M059J (cell line): ENCODE data around the gene CDX2. TPM values are rescaled to one million over a fixed set of nuclear protein-coding genes. Genes with fewer than 3 reads are reported as not detected.
A peak's percentile ranks its signal among the peaks of the same experiment; 100 is the strongest.
"Not testable (repeated sequence)": the region's sequence is repeated elsewhere in the genome, so short reads cannot be mapped to it uniquely, and the experiment has no call there.

ENCODE experiments used
- DNase-seq: peaks from one replicate; pipeline ENCODE4 v3.0.0-alpha.2; 2012; ENCODE audit warnings: low read depth
- total RNA-seq: library from RNA; depleted of rRNA; stranded (reverse); fragments of >200 nt; shearing (Covaris generic); gene quantifications from 2 replicates; pipeline ENCODE4 v1.2.3, GENCODE V29; 2014; rRNA removed

The CDX2 gene
- total RNA-seq: not detected in 2 replicates

GRCh38 chr13:27969082-27969865 lies at the start of gene CDX2:
CDX2 (minus strand) TSS chr13:27969315; CDS start chr13:27969006, 309 bp downstream.
- no peak for DNase-seq

GRCh38 chr13:28014301-28014700 lies 45.2 kb upstream of the CDX2 start:
- DNase-seq: no peak

GRCh38 chr13:28013482-28013881 lies 44.4 kb upstream of the CDX2 start:
- DNase-seq: no peak

GRCh38 chr13:28012896-28013295 lies 43.8 kb upstream of the CDX2 start:
- DNase-seq: no peak

GRCh38 chr13:28012383-28012782 lies 43.3 kb upstream of the CDX2 start:
- peak; percentile 40 for DNase-seq

GRCh38 chr13:28010046-28010445 lies 40.9 kb upstream of the CDX2 start:
- no peak for DNase-seq

GRCh38 chr13:28005016-28005415 lies 35.9 kb upstream of the CDX2 start:
- DNase-seq: not testable (repeated sequence)

GRCh38 chr13:28002886-28003698 lies 34.0 kb upstream of the CDX2 start:
- peak; percentile 50 for DNase-seq

GRCh38 chr13:28001837-28002473 lies 32.8 kb upstream of the CDX2 start:
- no peak for DNase-seq

GRCh38 chr13:28001049-28001448 lies 31.9 kb upstream of the CDX2 start:
- DNase-seq: no peak

GRCh38 chr13:28000567-28000966 lies 31.5 kb upstream of the CDX2 start:
- DNase-seq: peak; percentile 13

- DNase-seq: peak; percentile 24
Measured at GRCh38 chr13:27997904-27998522, 28.9 kb upstream of the CDX2 start.

- DNase-seq: no peak
Measured at GRCh38 chr13:27991881-27992280, 22.8 kb upstream of the CDX2 start.

- DNase-seq: no peak
Measured at GRCh38 chr13:27988520-27988919, 19.4 kb upstream of the CDX2 start, which contains the start of gene URAD. URAD (minus strand) TSS chr13:27988693; CDS start chr13:27988637, 56 bp downstream.

GRCh38 chr13:27985600-27985999 lies 16.5 kb upstream of the CDX2 start:
- DNase-seq: no peak

- DNase-seq: no peak
Measured at GRCh38 chr13:27982361-27982760, 13.2 kb upstream of the CDX2 start.

- DNase-seq: no peak
Measured at GRCh38 chr13:27981006-27981708, 12.0 kb upstream of the CDX2 start.

- no peak for DNase-seq
Measured at GRCh38 chr13:27980280-27980998, 11.3 kb upstream of the CDX2 start.

- DNase-seq: no peak
Measured at GRCh38 chr13:27979765-27980279, 10.7 kb upstream of the CDX2 start.

GRCh38 chr13:27979001-27979643 lies 10.0 kb upstream of the CDX2 start:
- DNase-seq: no peak
